ENCODE measurements around the gene COL20A1.

The COL20A1 gene

DNA sequence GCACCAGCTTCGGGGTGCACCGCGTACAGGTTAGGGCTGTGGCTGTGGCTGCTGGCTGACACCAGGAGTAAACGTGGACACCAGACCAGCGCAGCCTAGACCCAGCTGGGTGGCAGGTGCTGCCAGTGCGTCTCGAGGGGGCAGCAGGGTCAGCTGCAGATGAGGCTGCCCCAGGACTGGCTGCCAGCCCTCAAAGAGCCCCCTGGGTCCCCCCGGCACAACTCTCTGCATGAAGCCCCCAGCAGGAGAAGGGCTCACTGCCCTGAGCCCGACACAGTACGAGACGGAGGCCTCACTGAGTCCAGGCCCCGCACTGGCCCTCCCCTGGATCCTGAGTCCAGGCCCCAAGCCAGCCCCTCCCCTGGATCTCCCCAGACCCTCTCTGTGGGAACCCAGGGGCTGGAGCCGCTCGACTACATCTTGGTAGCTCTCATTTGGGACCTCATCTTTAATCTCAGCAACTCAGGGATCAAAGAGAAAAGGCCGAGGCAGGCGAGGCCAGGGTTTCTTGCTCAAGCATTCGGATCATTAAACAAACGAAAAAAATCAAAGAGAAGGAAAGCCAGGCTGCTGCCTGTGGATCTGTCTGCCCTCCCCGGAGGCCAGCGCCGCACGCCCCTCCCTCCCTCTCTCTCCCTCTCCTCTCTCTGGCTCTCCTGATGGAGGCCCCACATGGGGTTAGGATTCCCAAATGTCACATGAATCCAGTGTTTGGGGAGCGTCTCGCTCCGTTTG lies 31.8 kb upstream of the COL20A1 start:
- FAIRE-seq = no peak

DNA sequence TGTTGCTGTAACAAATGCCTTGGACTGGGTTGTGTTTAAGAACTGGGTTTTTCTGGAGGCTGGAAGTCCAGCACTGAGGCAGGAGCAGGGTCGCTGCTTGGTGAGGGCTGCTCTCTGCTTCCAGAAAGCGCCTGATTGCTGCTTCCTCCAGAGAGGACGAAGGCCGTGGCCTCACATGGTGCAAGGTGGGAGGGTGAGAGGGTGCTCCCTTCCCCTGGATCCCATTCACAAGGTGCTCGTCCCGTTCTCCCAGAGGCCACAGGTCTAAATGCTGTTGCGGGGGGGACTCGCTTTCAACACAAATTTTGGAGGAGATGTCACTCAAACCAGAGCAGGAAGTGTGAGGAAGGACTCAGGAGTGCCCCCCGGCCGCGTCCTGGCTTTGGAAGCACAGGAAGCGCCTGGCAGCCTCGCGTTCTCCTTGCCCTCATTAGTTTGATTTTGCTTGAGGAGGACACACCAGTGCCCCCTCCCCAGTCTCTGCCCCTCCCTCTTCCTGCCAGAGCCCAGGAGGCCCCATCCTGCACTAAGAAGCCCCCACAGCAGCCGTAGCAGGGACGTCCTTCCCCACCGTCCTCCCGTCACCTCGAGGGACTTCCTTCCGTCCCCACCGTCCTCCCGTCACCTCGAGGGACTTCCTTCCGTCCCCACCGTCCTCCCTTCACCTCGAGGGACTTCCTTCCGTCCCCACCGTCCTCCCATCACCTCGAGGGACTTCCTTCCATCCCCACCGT lies 31.0 kb upstream of the COL20A1 start:
- no peak for FAIRE-seq

DNA sequence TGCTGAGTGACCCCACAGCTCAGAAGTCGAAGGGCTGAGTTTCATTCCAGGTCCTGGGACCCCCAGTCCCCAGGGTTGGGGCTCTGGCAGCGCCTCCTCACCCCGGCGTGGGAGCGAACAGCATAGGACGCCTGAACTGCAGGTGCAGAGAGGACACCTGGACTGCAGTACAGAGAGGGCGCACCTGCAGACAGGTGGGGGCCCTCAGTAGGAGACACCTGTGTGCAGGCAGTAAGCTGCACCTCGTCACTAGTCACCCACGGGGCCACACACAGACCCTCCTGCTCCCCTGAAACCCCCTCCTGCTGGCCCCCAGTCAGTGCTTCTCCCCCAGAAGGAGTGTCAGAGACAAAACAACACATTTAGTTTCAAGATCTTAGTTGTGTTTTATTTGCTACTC lies 30.1 kb upstream of the COL20A1 start:
- no peak for FAIRE-seq

DNA sequence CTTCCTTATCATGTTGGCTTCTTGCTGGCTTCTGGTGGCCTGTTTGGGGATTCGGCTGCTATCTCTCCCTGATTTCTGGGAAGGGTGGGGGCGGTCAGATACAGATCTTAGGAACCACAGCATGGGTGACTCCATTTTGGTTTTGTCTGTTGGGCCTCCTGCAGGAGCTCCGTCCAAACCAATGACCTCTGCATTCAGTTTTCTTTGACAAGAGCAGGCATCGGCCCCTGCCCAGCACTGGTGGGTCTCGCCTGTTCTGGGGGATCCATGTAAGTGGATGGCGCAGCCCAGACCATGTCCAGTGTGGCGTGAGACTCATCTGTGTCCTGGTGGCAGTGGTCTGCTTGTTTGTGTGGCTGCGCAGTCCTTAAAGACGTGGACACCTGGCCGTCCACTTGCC lies 29.0 kb upstream of the COL20A1 start:
- no peak for FAIRE-seq

DNA sequence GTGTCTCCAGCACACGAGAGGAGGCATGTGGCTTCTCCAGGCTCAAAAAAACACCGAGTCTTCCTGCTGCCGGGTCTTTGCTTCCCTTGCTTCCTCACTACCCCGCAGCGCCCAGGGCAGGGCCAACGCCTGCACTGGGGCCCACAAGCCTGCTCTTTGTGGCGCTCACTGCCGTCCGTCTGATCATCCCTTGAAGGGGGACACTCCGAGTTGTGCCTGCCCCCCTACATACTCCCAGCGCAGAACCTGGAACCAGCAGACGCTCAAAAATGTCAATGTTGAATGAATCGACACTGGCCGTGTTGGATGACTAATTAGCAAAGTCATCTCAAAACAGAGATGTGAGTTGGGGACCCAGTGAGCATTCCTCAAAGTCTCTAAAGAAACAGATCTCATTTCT lies 28.5 kb upstream of the COL20A1 start:
- no peak for FAIRE-seq

DNA sequence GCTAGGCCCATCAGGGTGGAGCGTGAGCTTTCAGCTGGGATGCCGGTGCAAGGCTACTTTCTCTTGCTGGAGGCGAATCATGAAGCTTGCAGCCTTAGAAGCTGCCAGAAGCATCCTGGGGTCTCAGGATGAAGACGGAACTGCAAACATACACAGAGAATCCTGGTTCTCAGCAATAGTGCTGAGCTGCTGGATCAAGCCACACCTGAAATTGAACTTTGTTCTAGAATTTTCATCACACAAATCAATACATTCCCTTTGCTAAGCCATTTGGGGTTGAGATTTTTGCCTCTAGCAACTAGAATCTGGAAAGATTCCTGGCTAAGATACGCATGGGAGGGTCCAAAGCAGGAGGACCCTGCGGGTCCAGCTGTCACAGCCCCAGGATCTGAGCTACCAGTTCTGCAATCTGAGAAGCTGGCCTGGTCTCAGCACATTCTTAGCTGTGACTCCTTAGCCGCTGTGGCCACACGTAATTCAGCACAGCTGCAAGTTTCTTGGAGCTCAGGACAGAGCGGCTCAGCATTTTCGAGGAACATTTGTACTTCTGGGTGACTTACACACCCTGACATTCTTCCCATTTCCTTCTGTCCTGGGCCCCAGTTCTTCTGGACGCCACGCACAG lies 27.0 kb upstream of the COL20A1 start:
- no peak for FAIRE-seq

DNA sequence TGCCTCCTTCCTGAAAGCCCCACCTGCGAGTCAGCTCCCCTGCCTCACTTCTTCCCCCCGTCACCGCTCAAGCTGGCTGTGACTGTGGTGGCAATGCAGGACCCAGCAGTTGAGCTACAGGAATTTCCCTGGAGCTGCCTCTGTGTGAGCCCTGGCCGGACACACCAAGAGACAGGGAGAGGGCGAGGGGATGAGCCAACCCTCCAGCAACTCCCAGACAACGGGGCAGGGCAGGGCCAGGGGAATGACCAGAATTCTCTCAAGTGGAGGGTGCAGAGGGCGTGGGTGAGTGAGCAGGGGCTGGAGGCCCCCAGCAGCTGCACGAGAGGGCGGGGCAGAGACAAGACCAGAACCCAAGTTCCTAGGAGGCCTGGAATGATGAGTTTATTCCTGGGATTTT lies 25.3 kb upstream of the COL20A1 start:
- no peak for FAIRE-seq

DNA sequence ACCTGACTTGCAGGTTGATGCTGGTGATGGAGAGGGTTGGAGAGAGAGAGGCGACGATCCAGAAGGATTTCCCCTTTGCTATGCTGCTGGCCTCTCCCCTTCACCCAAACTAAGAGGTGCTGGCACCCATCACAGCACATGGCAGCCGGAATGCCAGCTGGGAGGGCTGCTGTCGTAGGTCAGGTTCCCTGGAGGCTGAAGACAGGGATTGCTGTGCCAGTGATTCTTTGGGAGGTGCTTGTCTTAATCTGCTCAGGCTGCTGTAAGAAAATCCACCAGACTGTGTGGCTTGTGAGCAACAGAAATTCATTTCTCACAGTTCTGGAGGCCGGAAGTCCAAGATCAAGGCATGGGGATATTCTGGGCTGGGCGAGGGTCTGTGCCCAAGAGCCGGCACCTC lies 24.7 kb upstream of the COL20A1 start:
- FAIRE-seq = no peak

DNA sequence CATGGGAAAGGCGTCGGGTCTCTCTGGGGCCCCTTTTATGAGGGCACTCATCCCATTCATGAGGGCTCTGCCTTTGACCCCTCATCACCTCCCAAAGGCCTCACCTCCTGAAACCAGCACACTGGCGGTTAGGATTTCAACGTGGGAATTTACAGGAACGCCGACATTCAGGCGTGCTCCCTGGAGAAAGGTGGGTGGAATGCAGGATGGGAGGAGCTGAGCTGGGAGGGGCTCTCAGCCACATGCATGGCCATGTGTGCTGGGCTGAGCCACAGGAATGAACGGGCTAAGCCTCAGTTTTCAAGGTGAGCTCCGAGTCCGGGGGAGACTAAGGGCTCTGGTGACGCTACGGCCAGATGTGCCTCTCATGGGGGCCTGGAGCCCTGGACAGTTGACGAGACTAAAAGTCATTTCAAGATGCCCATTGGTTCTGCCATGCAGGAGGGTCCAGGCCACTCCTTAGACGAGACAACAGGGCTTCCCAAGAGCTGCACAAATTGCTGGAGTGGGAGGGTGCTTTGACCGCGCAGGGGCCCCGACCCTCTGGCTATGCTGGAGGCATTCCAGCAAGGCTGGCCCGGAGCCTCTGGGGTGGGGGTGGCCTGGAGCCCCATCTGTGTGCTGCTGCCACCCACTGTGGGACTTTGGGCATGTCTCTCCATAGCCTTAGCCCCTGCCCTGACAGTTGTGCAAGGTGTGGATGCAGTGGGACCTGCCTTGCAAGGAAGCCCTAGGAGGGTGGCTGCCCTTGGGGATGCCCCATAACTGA lies 24.1 kb upstream of the COL20A1 start:
- FAIRE-seq = no peak

DNA sequence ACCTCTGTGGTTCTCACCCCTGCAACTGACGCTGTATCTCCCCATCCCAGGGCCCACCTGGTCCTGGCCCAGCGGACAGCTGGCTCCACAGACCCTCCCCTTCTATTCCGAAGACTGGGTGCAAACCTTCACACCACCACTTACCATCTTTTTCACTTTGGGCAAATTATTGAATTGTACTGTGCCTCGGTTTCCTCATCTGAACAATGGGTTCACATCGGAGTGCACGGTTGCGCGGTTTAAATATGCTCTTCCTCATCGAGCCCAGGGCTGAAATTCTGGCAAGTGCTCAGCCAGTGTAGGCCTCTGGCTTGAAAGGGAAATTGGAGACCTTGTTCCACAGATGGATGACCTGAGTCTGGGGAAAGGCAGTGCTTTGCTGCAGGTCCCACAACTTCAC lies 23.3 kb upstream of the COL20A1 start:
- no peak for FAIRE-seq

DNA sequence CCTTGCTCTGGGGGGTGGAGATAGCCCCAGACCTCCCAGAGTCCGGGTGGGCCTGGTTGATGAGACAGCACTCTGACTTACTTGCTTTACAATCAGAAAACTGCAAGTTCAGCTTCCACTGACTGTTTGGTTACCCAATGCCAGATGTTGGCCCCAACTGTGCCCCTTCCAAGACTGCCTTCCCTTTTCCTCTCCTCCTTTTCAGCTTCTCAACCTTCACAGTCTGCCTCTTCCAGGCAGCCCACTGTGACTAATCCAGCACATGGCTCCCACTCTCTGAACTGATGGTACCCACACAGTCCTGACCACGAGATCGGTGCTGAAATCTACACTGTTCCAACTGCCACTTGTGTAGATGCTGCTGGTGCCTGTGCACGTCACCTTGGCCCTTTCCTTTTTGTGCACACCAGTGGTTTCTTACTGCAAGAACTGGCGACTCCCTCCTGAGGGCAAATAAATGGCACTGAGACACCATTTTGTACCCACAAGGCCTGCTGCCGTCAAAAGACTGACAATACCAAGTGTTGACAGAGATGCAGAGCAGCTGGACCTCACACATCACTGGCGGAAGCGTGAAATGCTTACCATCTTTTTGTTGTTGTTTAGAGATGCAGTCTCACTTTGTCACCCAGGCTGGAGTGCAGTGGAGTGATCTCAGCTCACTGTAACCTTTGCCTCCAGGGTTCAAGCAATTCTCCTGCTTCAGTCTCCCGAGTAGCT lies 22.2 kb upstream of the COL20A1 start:
- no peak for FAIRE-seq

DNA sequence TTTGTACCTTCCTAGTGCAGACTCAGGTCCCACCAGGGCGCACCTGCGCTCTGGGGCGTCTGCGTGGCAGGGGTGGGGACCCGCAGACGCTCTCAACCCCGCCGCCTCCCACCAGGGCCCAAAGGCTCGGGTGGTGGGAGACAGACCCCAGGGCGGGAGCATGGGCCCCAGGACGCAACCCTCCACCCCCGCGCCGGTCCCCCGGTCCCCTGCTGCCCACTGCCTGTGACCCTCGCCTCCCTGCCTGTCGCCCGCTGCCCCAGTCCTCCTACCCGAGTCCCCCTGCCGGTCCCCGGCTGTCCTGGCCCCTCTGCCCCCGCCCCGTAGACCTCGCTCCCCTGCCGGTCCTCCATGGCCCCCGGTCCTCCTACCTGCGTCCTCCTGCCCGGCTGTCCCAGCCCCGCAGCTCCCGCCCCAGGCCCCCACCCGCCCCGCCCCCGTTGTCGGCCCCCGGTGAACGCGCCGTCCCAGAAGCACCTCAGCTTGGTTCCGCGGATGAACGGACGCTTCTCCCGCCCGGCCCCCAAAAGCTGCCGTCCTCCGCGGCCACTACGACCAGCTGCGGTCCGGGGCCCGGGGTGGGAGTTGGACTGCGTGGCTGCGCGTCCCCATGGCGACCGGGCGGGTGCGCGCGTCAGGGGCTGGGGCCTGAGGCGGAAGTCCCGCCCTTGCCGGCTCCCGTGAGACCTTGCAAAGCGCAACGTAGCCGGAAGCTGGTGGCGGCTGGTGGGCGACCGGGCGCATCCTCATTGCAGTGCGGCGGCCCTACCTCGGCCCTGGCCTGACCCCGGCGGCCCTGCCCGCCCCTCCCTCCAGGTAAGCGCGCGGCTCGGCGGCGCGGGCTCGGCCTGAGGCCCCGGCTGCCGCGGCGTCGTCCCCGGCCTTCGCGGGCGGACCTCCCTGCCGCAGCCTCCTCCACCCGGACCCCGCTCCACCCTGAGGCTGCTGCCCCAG lies 20.6 kb upstream of the COL20A1 start, which contains the start of gene ARFGAP1:
Gene ARFGAP1, plus strand, starts transcription at position 709 of the 954 bp plus-strand sequence. CDS start 2,768 bp downstream, outside the sequence.
- FAIRE-seq = no peak

DNA sequence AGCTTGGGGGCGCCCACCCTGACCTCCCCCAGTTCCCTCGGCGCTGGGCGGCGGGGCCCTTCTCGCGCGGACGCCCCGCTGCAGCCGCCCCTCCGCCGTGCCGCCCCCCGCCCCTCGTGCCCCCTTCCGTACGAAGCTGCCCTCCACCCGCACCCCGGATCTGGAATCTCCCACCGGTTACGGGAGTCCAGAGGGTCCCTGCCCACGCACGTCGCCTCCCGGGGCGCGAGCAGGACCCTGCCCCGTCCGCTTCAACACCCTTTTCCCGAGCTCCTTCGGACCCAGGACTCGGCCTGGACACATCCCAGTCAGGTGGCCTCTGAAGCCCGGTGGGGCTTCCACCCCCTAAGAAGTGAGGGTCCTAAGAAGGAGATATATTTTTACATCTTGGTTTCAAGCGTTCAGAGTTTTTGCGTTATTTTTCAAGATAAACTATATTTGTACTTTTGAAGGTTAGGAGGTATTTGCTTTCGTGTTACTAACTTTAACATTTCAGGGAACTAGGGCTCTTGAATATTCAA lies 19.9 kb upstream of the COL20A1 start:
- FAIRE-seq = no peak

DNA sequence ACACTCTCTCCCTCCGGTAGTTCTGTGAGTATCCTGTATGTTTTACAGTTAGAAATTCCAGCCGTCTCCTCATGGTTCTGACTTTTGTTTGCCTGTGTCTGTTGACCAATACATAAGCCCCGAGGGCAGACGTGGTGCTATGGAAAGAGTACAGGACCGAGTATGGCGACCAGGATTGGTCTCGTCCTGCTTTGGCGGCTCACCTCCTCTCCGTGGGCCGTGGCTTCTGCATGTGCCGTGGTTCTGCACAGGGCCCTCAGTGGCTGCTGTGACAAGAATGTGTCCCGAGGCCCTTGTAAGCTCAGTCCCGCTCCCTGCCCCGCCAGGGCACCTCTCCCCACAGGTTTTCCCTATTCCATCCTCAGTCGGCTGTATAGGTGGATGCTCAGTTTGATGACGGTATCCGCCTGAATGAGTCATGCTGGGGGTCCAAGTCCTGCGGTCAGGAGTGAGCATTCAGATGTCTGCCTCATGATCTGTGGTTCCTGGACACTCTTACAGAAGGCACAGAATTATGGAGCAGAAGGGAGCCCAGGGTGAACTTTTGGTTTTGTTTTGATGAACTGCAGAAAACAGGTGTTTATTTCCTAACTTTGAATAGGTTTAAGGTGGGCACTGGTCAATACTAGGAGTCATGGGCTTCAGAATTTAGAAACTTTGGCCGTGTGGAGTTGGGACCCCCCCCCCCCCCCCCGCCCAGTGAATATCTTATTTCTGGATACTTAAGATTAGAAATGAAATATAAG lies 19.2 kb upstream of the COL20A1 start:
- no peak for FAIRE-seq

DNA sequence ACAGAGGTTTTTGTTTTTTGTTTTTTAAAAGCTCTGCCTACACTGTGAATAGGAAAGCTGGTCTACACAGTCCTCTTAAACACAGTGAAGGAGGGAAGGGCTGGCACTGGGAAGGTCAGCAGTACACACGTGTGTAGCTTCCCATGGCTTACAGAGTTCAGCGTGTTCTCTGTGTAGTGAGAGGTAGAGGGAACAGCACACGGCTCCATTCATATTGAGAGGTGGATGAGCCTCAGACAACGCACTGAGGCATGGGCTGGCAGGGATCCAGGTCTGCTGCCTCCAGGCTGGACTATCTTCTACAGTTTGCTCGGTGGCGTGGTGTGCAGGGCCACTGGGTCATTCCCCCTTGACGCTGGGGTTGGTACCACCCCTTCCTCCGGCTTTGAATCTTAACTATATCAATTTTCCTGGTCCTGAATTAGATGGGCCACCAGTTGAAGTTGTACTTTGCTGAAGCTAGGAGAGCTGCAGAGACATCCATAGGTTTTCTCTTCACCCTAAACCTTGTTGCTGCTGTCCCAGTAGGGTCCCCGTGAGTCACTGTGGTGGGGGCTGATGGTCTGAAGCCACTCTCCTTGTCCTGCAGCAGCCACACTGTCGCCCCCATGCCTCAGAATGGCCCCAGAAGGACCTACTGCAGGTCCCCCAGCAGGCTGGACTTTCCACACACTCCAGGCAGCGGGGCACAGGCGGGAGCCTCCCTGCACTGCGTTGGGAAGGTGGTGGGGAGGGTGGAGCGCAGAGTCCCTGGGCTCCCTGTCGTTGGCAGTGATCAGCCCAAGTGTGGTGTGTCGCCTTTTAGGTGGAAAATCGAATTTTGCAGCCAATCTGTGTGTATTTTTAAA lies 18.4 kb upstream of the COL20A1 start:
- FAIRE-seq = no peak

DNA sequence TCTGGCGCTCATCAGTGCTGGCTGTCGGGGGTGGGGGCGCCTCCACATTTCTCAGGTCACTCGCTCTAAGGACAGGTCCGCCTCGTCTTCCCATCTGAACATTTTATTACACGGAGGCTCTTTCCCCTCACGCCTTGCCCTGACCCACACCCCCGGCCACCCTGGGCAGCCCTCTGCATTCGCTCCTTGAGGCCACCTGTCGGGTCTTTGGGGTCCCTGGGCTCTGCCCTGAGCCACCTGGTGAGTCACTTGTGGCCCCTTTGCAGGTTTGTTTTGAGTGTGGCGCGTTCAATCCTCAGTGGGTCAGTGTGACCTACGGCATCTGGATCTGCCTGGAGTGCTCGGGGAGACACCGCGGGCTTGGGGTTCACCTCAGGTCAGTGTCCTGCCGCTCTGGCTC lies 17.2 kb upstream of the COL20A1 start:
- no peak for FAIRE-seq

DNA sequence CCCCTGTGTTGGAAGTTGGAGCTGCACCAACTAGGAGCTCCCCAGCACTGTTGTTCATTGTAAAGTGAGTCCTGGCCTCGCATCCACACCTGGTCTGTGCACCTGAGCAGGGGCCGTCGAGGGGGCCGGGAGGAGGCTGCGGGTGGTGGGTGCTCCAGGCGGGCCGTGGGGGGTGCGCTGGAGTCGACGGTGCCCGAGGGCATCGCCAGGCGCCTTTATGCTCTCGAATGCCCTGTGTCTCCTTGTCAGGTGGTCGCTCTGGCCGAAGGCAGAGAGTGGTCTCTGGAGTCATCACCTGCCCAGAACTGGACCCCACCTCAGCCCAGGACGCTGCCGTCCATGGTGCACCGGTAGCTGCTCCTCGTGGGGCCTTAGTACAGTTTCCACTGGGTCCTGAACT lies 16.0 kb upstream of the COL20A1 start:
- no peak for FAIRE-seq

DNA sequence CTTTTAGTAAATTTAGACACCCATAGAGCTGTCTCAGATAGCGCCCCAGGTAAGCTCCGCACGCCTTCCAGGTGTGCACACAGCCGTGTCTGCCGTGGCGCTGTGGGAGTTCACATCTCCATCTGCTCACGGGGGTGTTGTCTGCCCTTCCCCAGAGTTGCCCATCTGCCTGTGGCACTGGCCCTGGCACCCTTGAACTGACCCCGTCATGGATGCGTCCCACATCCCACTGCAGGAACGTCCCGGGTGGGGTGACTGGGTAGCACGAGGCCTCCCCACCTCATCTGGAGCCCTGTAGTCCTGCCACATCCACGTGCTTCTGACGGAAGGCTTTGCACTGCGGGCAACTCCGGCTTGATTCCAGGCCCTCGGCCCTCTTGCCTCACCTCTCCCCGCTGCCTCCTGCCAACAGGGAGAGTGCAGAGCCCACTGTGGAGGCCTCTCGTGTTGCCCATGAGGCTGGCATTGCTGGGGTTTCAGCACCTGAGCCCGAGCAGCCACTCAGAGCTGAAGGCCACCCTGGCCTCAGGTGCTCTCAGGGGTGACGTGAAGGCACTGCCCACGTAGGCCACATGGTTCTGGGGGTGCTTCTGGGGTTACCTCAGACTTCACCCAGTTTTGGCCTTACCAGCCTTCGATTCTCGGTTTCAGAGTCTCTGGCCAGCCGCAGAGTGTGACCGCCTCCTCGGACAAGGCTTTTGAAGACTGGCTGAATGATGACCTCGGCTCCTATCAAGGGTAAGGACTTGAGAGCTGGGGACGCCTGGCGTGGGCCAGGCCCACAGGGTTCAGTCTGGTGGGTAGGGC lies 15.3 kb upstream of the COL20A1 start:
- FAIRE-seq = no peak

All from colon (tissue), 2 donors.